Measurements from ENCODE around the gene FRMD4A.

Gene FRMD4A

DNA sequence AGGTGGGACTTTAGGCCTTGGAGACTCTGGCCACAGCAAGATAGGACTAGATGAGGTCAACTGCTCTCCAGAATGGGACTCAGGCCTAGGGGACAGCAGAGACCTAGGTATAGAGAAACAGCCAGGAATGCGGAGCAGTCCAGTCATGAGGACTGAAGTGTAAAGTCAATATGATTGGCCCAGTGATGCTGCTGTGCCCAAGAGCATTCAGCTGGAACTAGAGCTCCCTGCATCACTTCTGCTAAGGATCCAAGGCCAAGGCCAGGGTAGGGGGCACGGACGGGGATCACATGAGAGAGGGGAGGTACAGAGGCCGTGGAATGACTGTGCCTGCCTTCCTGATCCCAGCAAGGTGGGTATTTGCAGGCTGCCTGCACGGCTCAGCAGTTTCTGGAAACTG lies 237.9 kb downstream of the FRMD4A start:
- H3K36me3 ChIP-seq (ENCODE audit: control insufficient read depth, low read length) = no peaks in the 10 kb centered on the region
- no peaks in the 10 kb centered on the region for H3K79me2 ChIP-seq (ENCODE audit: control insufficient read depth, low read length)
- 0 out of 2 replicates have a peak, but pooled peaks cover 3% of the 10 kb centered on the region for H4K20me1 ChIP-seq (ENCODE audit: control insufficient read depth, insufficient read depth, low read depth, low read length)
- no peak overlapping the region for H3K27ac ChIP-seq (ENCODE audit: low read depth, low read length)
- H3K9me3 ChIP-seq (ENCODE audit: control insufficient read depth, insufficient read depth, low read length) = no peaks in the 10 kb centered on the region
- H3K4me1 ChIP-seq (ENCODE audit: control insufficient read depth, low read length) = no peaks in the 10 kb centered on the region
- TF ChIP-seq EZH2phosphoT487 (IDR thresholded peaks at IDR 0.05; ENCODE audit: borderline replicate concordance, low read length) (no peak), CTCF (IDR thresholded peaks at IDR 0.05; ENCODE audit: low read depth, low read length, poor library complexity, severe bottlenecking) (no peak)
- no peaks in the 10 kb centered on the region for H3K9me2 ChIP-seq (replicated peaks; ENCODE audit: control insufficient read depth, low read length)
- H3F3A ChIP-seq (ENCODE audit: control insufficient read depth, insufficient read depth) = no peaks in the 10 kb centered on the region
- H3K27me3 ChIP-seq (ENCODE audit: control insufficient read depth, low read length) = no peaks in the 10 kb centered on the region; the same call in 1 of the 2 replicates
- H3K4me2 ChIP-seq (ENCODE audit: low read length) = no peak overlapping the region
- H3K4me3 ChIP-seq (ENCODE audit: low read length) = no peak overlapping the region

GRCh38 chr10:14089556-14090292 lies 241.0 kb downstream of the FRMD4A start:
- Histone ChIP-seq H3K4me3 (ENCODE audit: low read length) (no peak overlapping the region), H3K36me3 (ENCODE audit: control insufficient read depth, low read length) (no peaks in the 10 kb centered on the region), H4K20me1 (ENCODE audit: control insufficient read depth, insufficient read depth, low read depth, low read length) (0 out of 2 replicates have a peak, but pooled peaks cover 2% of the 10 kb centered on the region), H3K9me2 (replicated peaks; ENCODE audit: control insufficient read depth, low read length) (no peaks in the 10 kb centered on the region), H3K27me3 (ENCODE audit: control insufficient read depth, low read length) (peaks cover 4% of the 10 kb centered on the region; the same call in 1 of the 2 replicates), H3K4me1 (ENCODE audit: control insufficient read depth, low read length) (no peaks in the 10 kb centered on the region), H3K9me3 (ENCODE audit: control insufficient read depth, insufficient read depth, low read length) (no peaks in the 10 kb centered on the region), H3K4me2 (ENCODE audit: low read length) (no peak overlapping the region), H3K27ac (ENCODE audit: low read depth, low read length) (no peak overlapping the region), H3K79me2 (ENCODE audit: control insufficient read depth, low read length) (no peaks in the 10 kb centered on the region), H3F3A (ENCODE audit: control insufficient read depth, insufficient read depth) (no peaks in the 10 kb centered on the region)
- no peak for TF ChIP-seq EZH2phosphoT487 (IDR thresholded peaks at IDR 0.05; ENCODE audit: borderline replicate concordance, low read length)
- no peak for TF ChIP-seq CTCF (IDR thresholded peaks at IDR 0.05; ENCODE audit: low read depth, low read length, poor library complexity, severe bottlenecking)

GRCh38 chr10:14087566-14087965 lies 243.2 kb downstream of the FRMD4A start:
- Histone ChIP-seq H4K20me1 (ENCODE audit: control insufficient read depth, insufficient read depth, low read depth, low read length) (no peaks in the 10 kb centered on the region), H3K27me3 (ENCODE audit: control insufficient read depth, low read length) (peaks cover 6% of the 10 kb centered on the region; the same call in 1 of the 2 replicates), H3K9me2 (replicated peaks; ENCODE audit: control insufficient read depth, low read length) (no peaks in the 10 kb centered on the region), H3K36me3 (ENCODE audit: control insufficient read depth, low read length) (no peaks in the 10 kb centered on the region), H3K79me2 (ENCODE audit: control insufficient read depth, low read length) (no peaks in the 10 kb centered on the region), H3K4me3 (ENCODE audit: low read length) (no peak overlapping the region), H3K27ac (ENCODE audit: low read depth, low read length) (no peak overlapping the region), H3K4me2 (ENCODE audit: low read length) (no peak overlapping the region), H3K4me1 (ENCODE audit: control insufficient read depth, low read length) (no peaks in the 10 kb centered on the region), H3K9me3 (ENCODE audit: control insufficient read depth, insufficient read depth, low read length) (no peaks in the 10 kb centered on the region), H3F3A (ENCODE audit: control insufficient read depth, insufficient read depth) (no peaks in the 10 kb centered on the region)
- TF ChIP-seq EZH2phosphoT487 (IDR thresholded peaks at IDR 0.05; ENCODE audit: borderline replicate concordance, low read length) (no peak), CTCF (IDR thresholded peaks at IDR 0.05; ENCODE audit: low read depth, low read length, poor library complexity, severe bottlenecking) (no peak)
